Left renal pelvis (tissue), 4 donors: ENCODE results near the gene TRAF3. TPM values are rescaled to one million over a fixed set of nuclear protein-coding genes. Genes with fewer than 3 reads are reported as not detected.

ENCODE experiments used
- DNase-seq, 4 donors: peaks; one replicate each; pipeline ENCODE4 v3.0.0-alpha.2; 2013; ENCODE audit warnings: low read depth in 4 of 4, low spot score in 3 of 4
- polyA plus RNA-seq, 4 donors: library from polyadenylated mRNA; unstranded; fragments of 120-200 nt; gene quantifications; one replicate each; pipeline ENCODE4 v1.2.1, GENCODE V29; 2013; ENCODE audit not compliant: insufficient read length in 4 of 4

Gene TRAF3
- polyA plus RNA-seq, 4 donors: 13.9 to 17.0 (median 15.5) TPM

DNA sequence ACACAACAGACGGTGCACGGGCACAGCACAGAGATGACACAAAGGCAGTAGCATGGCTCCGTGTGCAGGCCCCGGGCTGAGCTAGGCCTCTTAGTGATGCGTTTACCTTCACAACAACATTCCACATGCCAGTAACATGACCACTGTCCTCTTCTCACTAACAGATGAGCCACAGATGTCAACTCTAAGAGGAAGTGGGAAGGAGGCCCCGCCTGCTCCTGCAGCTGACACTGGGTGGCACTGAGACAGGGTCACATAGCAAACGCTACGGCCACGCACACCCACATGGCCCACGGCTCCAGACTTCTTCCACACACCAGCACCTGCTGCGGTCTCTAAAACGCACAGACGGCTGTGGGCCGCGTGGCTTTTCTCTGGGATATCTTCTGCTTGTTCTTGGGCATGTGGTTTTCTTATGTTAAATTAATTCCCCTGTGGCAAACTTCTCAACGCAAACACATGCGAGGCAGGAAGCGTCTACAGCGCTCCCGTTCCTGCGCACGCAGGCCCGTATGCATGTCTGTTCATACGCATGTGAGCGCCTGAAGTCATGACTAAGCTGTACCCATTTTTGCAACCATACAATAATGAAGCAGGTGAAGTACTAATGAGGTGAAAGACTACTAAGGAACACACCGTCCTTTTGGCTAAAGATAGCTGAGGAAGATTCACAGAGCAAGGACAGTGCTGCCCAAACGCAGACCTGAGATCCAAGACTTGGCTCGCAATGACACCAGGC lies 172.0 kb downstream of the TRAF3 start:
- DNase-seq: no peak

- no peak for DNase-seq
These were observed 172.7 kb downstream of the TRAF3 start for GRCh38 chr14:102949801-102950451.

DNA sequence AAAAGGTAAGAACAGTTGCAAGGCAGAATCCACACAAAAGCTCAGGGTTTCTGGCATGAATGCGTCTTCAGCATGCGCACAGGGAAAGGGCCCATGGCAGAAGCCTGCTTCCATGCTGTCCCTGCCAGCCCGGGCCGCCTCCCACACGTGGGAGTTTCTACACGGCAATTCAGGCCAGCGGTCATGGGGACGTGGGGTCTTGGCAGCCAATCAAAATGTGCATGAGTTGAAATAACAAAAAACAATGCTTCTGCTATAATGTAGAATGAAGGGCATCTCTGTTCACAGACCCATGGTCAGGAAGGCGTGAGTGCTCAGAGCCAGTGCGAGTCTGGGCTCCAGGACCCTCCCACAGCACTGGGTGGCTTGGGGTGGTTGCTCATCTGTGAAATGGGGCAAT lies 173.8 kb downstream of the TRAF3 start:
- no peak for DNase-seq

DNA sequence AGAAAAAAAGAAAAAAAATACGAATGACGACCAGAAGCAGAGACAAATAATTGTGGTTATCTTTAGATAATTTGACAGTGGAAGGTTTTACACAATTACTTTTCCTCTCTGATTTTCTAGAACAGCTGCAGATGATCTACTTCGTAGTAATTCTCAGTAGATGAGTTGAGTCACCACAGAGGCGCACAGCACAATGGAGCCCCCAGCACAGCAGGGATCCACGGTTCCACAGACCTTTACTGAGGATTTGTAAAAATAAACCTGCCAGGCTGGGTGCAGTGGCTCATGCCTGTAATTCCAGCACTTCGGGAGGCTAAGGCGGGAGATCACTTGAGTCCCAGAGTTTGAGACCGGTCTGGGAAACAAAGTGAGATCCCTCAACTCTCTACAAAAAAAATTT lies 174.6 kb downstream of the TRAF3 start:
- no peak for DNase-seq

GRCh38 chr14:102952276-102952675 lies 175.0 kb downstream of the TRAF3 start:
- DNase-seq: no peak

DNA sequence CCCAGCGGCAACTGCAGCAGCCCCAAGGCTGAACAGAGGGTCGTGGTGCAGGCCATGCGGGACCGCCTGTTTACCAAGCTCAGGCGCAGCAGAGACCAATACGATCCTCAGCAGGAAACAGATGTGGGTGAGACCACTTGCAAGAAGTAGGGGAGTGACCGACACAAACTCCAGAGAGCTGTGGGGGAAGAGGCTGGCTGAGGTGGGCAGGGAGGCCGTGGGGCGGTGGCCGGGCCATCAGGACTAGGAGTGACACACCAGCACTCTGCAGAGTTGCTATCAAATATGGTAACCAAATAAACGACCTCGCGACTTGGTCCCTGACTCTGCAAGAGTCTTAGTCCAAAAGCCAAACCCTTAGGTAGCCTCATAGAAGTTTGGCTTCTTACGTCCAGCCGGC lies 175.9 kb downstream of the TRAF3 start:
- no peak for DNase-seq

DNA sequence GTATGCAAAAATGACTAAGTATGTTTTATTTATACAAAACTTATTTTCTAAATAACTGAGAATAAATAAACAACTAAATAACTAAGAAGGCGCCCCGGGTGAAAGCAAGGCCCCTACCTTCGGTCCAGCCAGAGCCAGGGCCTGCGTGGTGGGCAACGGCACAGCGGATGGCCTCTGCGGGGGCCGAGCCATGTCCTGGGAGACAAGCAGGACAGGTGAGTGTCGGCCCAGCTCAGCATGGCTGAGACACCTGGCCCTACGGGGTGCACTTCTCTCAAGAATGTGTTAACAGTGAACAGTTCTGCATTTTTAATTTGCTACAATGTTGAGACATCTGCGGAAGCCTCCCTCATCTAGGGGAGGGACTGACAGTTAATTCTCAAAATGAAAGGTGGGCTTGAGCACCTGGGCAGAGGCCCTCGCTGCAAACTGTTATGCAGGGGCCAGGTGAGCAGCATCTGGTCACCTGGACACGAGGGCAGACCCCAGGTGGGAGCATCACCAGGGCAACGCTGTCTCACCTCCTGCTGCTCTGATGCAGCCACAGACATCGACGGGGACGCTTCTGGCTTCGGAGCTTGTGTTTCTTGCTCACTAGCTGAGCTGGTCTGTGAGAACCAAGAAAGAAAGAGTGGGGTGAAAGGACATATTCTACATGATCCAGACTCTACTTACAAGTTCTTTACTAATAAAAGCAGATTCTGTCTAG lies 177.0 kb downstream of the TRAF3 start:
- DNase-seq: no peak

GRCh38 chr14:102955636-102956408 lies 178.6 kb downstream of the TRAF3 start:
- DNase-seq: no peak

DNA sequence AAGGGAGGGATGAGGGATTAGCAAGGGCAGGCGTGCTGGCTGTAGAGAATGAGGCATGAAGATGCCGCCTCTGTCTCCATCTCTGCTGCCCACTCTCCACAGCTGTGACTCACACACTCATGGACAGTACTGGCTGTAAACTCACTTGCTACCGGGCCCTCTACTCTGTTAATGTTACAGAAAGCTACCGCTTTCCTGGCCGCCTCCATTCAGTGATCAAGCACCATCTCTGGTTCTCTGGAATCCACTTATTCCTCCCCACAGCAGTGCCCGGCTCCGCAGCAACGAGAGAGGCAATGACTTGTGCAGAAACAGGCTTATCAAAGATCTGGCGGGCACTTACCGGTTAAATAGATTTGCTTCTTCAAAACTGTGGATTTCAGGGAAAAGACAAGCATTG lies 180.0 kb downstream of the TRAF3 start:
- no peak for DNase-seq

DNA sequence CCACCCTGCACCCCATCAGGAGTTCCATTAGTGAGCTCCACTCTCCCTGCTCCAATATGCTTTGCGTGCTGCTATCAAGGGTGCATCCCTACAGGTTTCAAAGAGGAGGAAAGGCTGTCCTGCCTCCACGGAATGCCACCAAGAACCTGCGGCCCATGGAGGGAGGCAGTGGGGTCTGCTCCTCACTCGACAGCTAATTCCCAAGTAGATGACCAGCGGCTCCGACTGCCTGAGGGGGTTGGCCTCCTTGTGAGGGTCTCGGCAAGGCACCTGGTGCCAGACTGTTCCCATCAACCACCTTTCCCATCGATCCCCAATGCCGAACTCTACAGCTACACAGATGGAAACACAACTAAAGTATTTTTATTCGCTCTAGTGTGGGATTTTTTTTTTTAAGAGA lies 181.2 kb downstream of the TRAF3 start:
- no peak for DNase-seq

Other genes with a start within 250 kb of the TRAF3 start
- gene RCOR1, start 184.8 kb upstream of the TRAF3 start, polyA plus RNA-seq: 10 to 100 TPM; 37.5 to 42.2 (median 40.7) TPM
- gene AMN, start 145.2 kb downstream of the TRAF3 start, polyA plus RNA-seq: 10 to 100 TPM in 3 of 4 donors, under 1 TPM in 1; 0.75 to 42.1 (median 20.2) TPM